IPS-18a (cell line): ENCODE measurements around the gene FBN3.

Experiments
- H3K27ac ChIP-seq: one replicate; pipeline ENCODE4 v1.5.1; 2013; ENCODE audit warnings: low read length
- H3K27me3 ChIP-seq: one replicate; pipeline ENCODE4 v1.6.1; 2013; ENCODE audit warnings: mild to moderate bottlenecking, low read length; ENCODE audit not compliant: control insufficient read depth, insufficient read depth
- H3K36me3 ChIP-seq: one replicate; pipeline ENCODE4 v1.6.1; 2013; ENCODE audit warnings: low read depth, low read length; ENCODE audit not compliant: control insufficient read depth
- H3K4me1 ChIP-seq: one replicate; pipeline ENCODE4 v1.6.1; 2013; ENCODE audit warnings: low read depth, low read length; ENCODE audit not compliant: control insufficient read depth
- H3K4me3 ChIP-seq: one replicate; pipeline ENCODE4 v1.5.1; 2013; ENCODE audit warnings: low read length
- H3K9ac ChIP-seq: one replicate; pipeline ENCODE4 v1.6.1; 2013; ENCODE audit warnings: mild to moderate bottlenecking, low read length, moderate library complexity
- H3K9me3 ChIP-seq: one replicate; pipeline ENCODE4 v1.6.1; 2013; ENCODE audit warnings: low read depth, low read length; ENCODE audit not compliant: control insufficient read depth

The FBN3 gene

GRCh38 chr19:8095354-8095886 lies 54.0 kb downstream of the FBN3 start:
- Histone ChIP-seq H3K4me3 (no peak overlapping the region), H3K36me3 (peaks cover 38% of the 10 kb centered on the region), H3K27ac (no peak overlapping the region), H3K9ac (no peak overlapping the region), H3K9me3 (peaks cover 13% of the 10 kb centered on the region), H3K27me3 (no peaks in the 10 kb centered on the region), H3K4me1 (no peaks in the 10 kb centered on the region)

DNA sequence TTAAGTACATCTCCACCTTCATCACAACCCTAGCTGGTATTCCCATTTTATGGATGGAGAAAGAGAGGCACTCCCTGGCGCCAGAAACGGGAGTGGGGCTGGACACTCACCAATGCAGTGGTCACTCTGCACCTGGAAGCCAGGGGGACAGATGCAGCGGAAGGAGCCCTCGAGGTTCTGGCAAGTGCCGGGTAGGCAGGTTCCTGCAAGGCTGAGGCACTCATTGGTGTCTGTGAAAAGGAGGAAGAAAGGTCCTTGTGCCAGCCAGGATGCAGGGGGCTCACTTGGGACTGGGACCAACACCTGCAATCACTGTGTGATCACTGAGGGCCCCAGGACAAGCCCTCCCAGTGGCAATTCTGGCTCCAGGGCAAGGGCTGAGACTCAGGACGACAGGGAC lies 55.1 kb downstream of the FBN3 start:
- Histone ChIP-seq H3K4me1 (no peaks in the 10 kb centered on the region), H3K36me3 (peaks cover 38% of the 10 kb centered on the region), H3K9me3 (peaks cover 13% of the 10 kb centered on the region), H3K4me3 (no peak overlapping the region), H3K9ac (no peak overlapping the region), H3K27me3 (no peaks in the 10 kb centered on the region), H3K27ac (no peak overlapping the region)

DNA sequence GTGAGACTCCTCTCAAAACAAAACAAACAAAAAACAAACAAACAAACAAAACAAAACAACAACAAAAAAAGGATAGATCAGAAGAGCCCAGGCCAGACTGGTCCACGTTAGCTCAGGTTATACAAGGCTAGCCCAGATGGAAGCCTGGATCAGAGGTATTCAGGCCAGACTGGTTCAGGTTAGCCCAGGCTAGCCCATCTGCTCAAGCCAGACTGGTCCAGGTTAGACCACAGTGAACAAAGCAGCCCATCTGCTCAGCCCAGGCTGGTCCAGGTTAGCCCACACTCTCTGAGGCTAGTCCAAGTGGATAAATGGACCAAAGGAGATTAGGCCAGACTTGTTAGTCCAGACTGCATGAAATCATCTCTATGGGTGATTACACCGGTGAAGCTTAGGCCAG lies 55.7 kb downstream of the FBN3 start:
- Histone ChIP-seq H3K9ac (no peak overlapping the region), H3K27me3 (no peaks in the 10 kb centered on the region), H3K9me3 (peaks cover 13% of the 10 kb centered on the region)

GRCh38 chr19:8090950-8091349 lies 58.4 kb downstream of the FBN3 start:
- H3K27me3 ChIP-seq: no peaks in the 10 kb centered on the region
- peaks cover 41% of the 10 kb centered on the region for H3K36me3 ChIP-seq
- H3K27ac ChIP-seq: no peak overlapping the region
- no peak overlapping the region for H3K9ac ChIP-seq
- no peaks in the 10 kb centered on the region for H3K4me1 ChIP-seq
- H3K4me3 ChIP-seq: no peak overlapping the region
- peaks cover 9% of the 10 kb centered on the region for H3K9me3 ChIP-seq

More for the DNA sequence above, 55.7 kb downstream of the FBN3 start:
- no peaks in the 10 kb centered on the region for H3K4me1 ChIP-seq
- H3K27ac ChIP-seq: no peak overlapping the region
- H3K36me3 ChIP-seq: peaks cover 43% of the 10 kb centered on the region
- H3K4me3 ChIP-seq: no peak overlapping the region

DNA sequence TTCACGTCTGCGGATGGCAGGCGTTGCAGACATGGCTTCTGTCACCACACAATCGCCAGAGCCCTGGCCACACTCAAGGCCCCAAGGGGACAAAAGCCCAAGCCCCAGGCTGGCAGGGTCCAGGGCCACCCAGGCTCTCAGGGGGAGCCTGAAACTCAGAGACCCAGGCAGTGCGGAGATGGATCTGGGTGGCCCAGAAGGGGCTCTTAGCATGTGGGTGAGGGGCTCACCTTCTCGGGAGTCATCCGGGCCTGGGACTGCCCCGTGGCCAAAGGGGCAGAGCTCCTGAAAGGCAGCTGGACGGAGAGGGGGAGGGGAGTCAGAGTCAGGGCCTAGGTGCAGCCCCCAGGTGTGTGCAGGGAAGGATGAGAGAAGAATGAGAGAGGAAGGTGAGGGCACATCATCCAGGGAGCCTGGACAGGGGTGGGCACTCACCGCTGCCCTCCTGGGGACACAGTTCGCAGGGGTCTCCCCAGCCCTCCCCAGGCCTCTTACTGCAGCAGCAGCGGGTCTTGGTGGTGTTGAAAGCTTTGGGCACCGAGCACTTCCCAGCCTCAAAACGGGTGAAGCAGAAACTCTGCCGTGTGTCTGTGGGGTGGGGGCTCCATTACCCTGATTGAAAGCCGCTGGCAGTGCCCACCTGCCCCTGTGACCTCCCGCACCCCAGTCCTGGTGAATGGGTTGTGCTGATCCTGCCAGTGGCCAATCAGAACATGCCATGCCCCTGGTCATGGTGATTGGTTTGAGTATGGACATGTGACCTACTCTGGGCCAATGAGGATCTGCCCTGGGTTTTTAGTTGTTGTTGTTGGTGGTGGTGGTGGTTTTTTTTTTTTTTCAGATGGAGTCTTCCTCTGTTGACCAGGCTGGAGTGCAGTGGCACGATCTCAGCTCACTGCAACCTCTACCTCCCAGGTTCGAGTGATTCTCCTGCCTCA lies 59.5 kb downstream of the FBN3 start:
- Histone ChIP-seq H3K9ac (no peak overlapping the region), H3K27ac (no peak overlapping the region), H3K27me3 (no peaks in the 10 kb centered on the region), H3K4me1 (no peaks in the 10 kb centered on the region), H3K9me3 (no peaks in the 10 kb centered on the region), H3K36me3 (peaks cover 31% of the 10 kb centered on the region), H3K4me3 (no peak overlapping the region)

GRCh38 chr19:8088752-8089663 lies 60.4 kb downstream of the FBN3 start:
- Histone ChIP-seq H3K36me3 (peaks cover 26% of the 10 kb centered on the region), H3K4me3 (no peak overlapping the region), H3K9ac (no peak overlapping the region), H3K27me3 (no peaks in the 10 kb centered on the region), H3K27ac (no peak overlapping the region), H3K9me3 (no peaks in the 10 kb centered on the region), H3K4me1 (no peaks in the 10 kb centered on the region)

GRCh38 chr19:8087876-8088275 lies 61.5 kb downstream of the FBN3 start:
- no peaks in the 10 kb centered on the region for H3K9me3 ChIP-seq
- H3K9ac ChIP-seq: no peak overlapping the region
- H3K36me3 ChIP-seq: peaks cover 24% of the 10 kb centered on the region
- H3K27ac ChIP-seq: no peak overlapping the region
- H3K4me1 ChIP-seq: no peaks in the 10 kb centered on the region
- H3K27me3 ChIP-seq: no peaks in the 10 kb centered on the region
- no peak overlapping the region for H3K4me3 ChIP-seq

- no peaks in the 10 kb centered on the region for H3K4me1 ChIP-seq
- peaks cover 24% of the 10 kb centered on the region for H3K36me3 ChIP-seq
- H3K27me3 ChIP-seq: no peaks in the 10 kb centered on the region
- H3K9ac ChIP-seq: no peak overlapping the region
- H3K4me3 ChIP-seq: no peak overlapping the region
- no peaks in the 10 kb centered on the region for H3K9me3 ChIP-seq
- no peak overlapping the region for H3K27ac ChIP-seq
Observed at GRCh38 chr19:8086849-8087248, 62.5 kb downstream of the FBN3 start.

DNA sequence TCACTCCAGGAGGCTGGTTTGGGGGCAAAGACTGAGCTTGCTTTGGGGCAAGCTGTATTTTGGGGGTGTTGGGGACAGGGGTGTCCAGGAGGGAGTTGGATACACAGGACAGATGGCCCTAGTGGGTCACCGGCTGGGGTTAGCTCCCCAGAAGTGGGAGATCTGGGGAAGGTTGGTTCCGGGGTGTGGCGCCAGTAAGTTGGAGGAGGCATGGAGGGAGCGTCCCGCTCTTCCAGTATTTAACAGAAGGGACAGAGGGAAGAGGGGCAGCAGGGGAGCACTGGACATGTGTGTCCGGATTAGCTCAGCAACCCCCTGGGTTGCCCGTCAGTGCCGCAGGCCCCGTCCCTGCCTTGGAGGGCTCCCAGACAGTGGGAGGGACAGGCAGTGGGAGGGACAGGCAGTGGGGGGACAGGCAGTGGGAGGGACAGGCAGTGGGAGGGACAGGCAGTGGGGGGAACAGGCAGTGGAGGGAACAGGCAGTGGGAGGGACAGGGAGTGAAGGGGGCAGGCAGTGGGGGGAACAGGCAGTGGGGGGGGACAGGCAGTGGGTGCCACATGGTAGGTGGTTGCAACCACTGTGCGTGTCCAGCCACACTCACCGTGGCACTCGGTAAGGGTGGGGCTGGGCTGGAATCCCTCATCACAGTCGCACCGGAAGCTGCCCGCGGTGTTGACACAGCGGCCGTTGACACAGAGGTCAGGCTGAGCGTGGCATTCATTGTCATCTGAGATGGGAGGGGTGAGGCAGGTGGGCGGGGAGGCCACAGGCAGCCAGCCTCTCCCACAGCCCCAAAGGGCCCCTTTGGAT lies 63.6 kb downstream of the FBN3 start:
- Histone ChIP-seq H3K4me1 (no peaks in the 10 kb centered on the region), H3K9me3 (no peaks in the 10 kb centered on the region), H3K36me3 (peaks cover 16% of the 10 kb centered on the region), H3K9ac (no peak overlapping the region), H3K4me3 (no peak overlapping the region), H3K27me3 (no peaks in the 10 kb centered on the region), H3K27ac (no peak overlapping the region)

GRCh38 chr19:8084152-8084551 lies 65.2 kb downstream of the FBN3 start:
- Histone ChIP-seq H3K4me3 (no peak overlapping the region), H3K36me3 (peaks cover 14% of the 10 kb centered on the region), H3K9me3 (no peaks in the 10 kb centered on the region), H3K4me1 (no peaks in the 10 kb centered on the region), H3K27me3 (no peaks in the 10 kb centered on the region), H3K9ac (no peak overlapping the region), H3K27ac (no peak overlapping the region)

GRCh38 chr19:8083141-8083540 lies 66.3 kb downstream of the FBN3 start:
- Histone ChIP-seq H3K27ac (no peak overlapping the region), H3K27me3 (no peaks in the 10 kb centered on the region), H3K9me3 (no peaks in the 10 kb centered on the region), H3K9ac (no peak overlapping the region), H3K36me3 (peaks cover 4% of the 10 kb centered on the region), H3K4me1 (no peaks in the 10 kb centered on the region), H3K4me3 (no peak overlapping the region)
